ENCODE data around the gene FAM120A.

FAM120A gene

DNA sequence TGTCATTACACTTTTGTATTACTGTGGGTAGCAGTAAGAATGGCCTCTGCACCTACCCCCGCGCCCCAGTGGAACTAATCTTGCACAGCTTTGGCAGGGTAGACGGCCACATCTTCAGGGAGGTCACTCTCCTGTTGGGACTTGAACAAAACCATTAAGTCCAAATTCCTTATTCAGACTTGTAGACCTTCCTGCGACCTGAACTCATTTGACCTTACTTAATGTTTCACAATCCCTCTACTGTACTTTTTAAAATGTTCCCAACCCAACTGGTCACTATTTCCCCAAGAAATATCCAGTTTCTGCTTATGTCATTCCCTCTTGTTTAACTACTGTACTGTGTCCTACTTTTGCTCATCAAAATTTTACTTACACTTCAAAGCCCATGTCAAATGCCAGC lies 7.2 kb downstream of the FAM120A start:
- H3K27ac ChIP-seq (ENCODE audit: insufficient read depth in 1 of 2, low read depth in 1 of 2, low read length in 2 of 2, poor library complexity in 1 of 2, severe bottlenecking in 2 of 2): no peak overlapping the region
- no peak overlapping the region for H3K4me3 ChIP-seq (ENCODE audit: control insufficient read depth in 1 of 7, extremely low read depth in 1 of 7, insufficient read depth in 4 of 7, low read depth in 2 of 7, low read length in 6 of 7)
- DNase-seq: no peak
- no peaks in the 10 kb centered on the region for H3K9me3 ChIP-seq (ENCODE audit: control extremely low read depth in 1 of 5, control insufficient read depth in 4 of 5, insufficient read depth in 2 of 5, low read depth in 1 of 5, low read length in 4 of 5)
- 95% methylated on average over 4 of the region's 4 CpGs for WGBS (ENCODE audit: insufficient coverage)
- CTCF ChIA-PET: no interaction called here
- peaks cover 7 to 38% (median 20%) of the 10 kb centered on the region in 4 experiments for H3K4me1 ChIP-seq (ENCODE audit: control extremely low read depth in 1 of 4, control insufficient read depth in 4 of 4, insufficient read depth in 4 of 4, low read length in 3 of 4)
- POLR2A ChIA-PET: no interaction called here
- peaks cover 0 to 11% (median 0%) of the 10 kb centered on the region in 4 experiments for H3K36me3 ChIP-seq (ENCODE audit: control insufficient read depth in 4 of 4, insufficient read depth in 4 of 4, low read length in 3 of 4)
- H3K27me3 ChIP-seq (replicated peaks in 2 of 5; ENCODE audit: control insufficient read depth in 4 of 5, insufficient read depth in 5 of 5, low read length in 4 of 5): no peaks in the 10 kb centered on the region

DNA sequence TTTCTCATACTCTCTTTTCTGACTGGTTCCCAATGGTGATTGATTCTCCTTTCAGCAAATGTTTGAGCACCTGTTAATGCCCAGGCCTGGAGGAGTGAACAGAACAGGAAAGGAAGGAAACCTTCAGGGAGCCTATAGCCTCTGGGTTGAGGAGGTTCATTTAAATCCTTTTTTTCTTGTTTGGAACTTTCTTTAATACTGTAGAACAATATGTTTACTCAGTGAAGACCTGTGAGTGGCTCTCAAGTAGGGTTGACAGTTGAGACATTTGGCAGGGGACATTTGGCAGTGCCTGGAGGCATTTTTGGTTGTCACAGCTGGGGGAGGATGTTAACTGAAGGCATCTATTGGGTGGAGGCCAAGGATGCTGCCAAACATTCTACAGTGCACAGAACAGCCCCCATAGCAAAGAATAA lies 8.0 kb downstream of the FAM120A start:
- H3K4me3 ChIP-seq (ENCODE audit: control insufficient read depth in 1 of 7, extremely low read depth in 1 of 7, insufficient read depth in 4 of 7, low read depth in 2 of 7, low read length in 6 of 7): no peak overlapping the region
- ChIA-PET POLR2A (no interaction called here), CTCF (interaction anchor here (0.9 kb wide), 1 partner anchor 41 kb away, joined by 3 read pairs; no protein-coding TSS in a partner anchor)
- H3K36me3 ChIP-seq (ENCODE audit: control insufficient read depth in 4 of 4, insufficient read depth in 4 of 4, low read length in 3 of 4): peaks cover 0 to 8% (median 0%) of the 10 kb centered on the region in 4 experiments
- no peak overlapping the region for H3K27ac ChIP-seq (ENCODE audit: insufficient read depth in 1 of 2, low read depth in 1 of 2, low read length in 2 of 2, poor library complexity in 1 of 2, severe bottlenecking in 2 of 2)
- no peaks in the 10 kb centered on the region for H3K27me3 ChIP-seq (replicated peaks in 2 of 5; ENCODE audit: control insufficient read depth in 4 of 5, insufficient read depth in 5 of 5, low read length in 4 of 5)
- peaks cover 0 to 38% (median 16%) of the 10 kb centered on the region in 4 experiments for H3K4me1 ChIP-seq (ENCODE audit: control extremely low read depth in 1 of 4, control insufficient read depth in 4 of 4, insufficient read depth in 4 of 4, low read length in 3 of 4)
- H3K9me3 ChIP-seq (ENCODE audit: control extremely low read depth in 1 of 5, control insufficient read depth in 4 of 5, insufficient read depth in 2 of 5, low read depth in 1 of 5, low read length in 4 of 5): no peaks in the 10 kb centered on the region
- no peak for DNase-seq

DNA sequence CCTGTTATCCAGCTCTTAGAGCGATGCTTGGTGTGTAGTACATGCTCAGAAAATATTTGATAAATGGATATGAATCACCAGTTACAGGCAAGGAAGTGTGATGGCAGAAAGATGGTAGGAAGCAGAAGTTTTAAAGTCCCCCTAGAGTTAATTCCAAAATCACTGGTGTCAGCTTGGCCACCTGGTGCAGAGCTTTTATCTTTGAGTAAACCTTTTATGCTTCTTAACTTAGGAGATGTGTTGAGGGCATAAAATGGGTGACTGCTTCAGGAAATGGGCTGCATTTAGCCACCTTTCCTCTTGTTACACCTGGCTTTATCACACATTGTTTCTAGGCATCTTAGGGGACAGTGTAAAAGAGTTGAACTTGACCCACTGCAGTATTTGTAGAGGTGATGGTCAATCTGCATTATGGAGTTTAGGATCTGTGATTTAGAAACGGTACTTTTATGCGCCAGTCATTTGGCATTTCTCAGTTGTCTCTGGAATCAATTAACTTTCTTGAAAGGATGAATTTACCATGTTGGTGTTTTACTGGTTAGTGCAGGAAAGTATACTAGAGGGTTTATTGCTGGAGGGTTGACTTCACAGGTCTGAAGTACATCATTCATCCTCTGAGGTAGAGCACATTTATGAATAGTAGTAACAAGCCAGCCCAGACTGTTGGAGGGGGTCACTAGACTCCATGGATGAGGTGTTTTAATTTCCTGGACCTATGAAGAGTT lies 9.4 kb downstream of the FAM120A start:
- peaks cover 0 to 8% (median 0%) of the 10 kb centered on the region in 4 experiments for H3K36me3 ChIP-seq (ENCODE audit: control insufficient read depth in 4 of 4, insufficient read depth in 4 of 4, low read length in 3 of 4)
- DNase-seq: peak in 2 of 3 donors; percentile 18 to 40
- no peaks in the 10 kb centered on the region for H3K27me3 ChIP-seq (replicated peaks in 2 of 5; ENCODE audit: control insufficient read depth in 4 of 5, insufficient read depth in 5 of 5, low read length in 4 of 5)
- ChIA-PET CTCF (no interaction called here), POLR2A (no interaction called here)
- 100% methylated on average over 3 of the region's 3 CpGs for WGBS (ENCODE audit: insufficient coverage)
- H3K27ac ChIP-seq (ENCODE audit: insufficient read depth in 1 of 2, low read depth in 1 of 2, low read length in 2 of 2, poor library complexity in 1 of 2, severe bottlenecking in 2 of 2): no peak overlapping the region
- H3K4me1 ChIP-seq (ENCODE audit: control extremely low read depth in 1 of 4, control insufficient read depth in 4 of 4, insufficient read depth in 4 of 4, low read length in 3 of 4): peaks cover 0 to 43% (median 17%) of the 10 kb centered on the region in 4 experiments
- H3K4me3 ChIP-seq (ENCODE audit: control insufficient read depth in 1 of 7, extremely low read depth in 1 of 7, insufficient read depth in 4 of 7, low read depth in 2 of 7, low read length in 6 of 7): no peak overlapping the region
- no peaks in the 10 kb centered on the region for H3K9me3 ChIP-seq (ENCODE audit: control extremely low read depth in 1 of 5, control insufficient read depth in 4 of 5, insufficient read depth in 2 of 5, low read depth in 1 of 5, low read length in 4 of 5)

DNA sequence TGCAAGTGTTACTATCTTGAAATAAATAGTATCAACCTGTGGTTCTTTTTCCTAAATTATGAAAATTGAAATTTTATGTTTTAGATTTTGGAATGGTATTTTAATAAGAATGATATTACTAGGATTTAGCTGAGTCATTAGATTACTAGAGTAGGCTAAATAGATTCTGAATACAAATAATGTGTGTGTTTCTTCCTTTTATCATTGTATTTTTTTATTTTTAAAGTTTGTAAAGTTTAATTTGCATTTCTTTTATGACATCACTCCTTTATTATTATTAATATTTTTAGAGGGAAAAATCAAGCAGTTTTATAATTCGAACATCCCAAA lies 9.9 kb downstream of the FAM120A start:
- POLR2A ChIA-PET: no interaction called here
- peaks cover 0 to 46% (median 19%) of the 10 kb centered on the region in 4 experiments for H3K4me1 ChIP-seq (ENCODE audit: control extremely low read depth in 1 of 4, control insufficient read depth in 4 of 4, insufficient read depth in 4 of 4, low read length in 3 of 4)
- no peak overlapping the region for H3K4me3 ChIP-seq (ENCODE audit: control insufficient read depth in 1 of 7, extremely low read depth in 1 of 7, insufficient read depth in 4 of 7, low read depth in 2 of 7, low read length in 6 of 7)
- H3K27ac ChIP-seq (ENCODE audit: insufficient read depth in 1 of 2, low read depth in 1 of 2, low read length in 2 of 2, poor library complexity in 1 of 2, severe bottlenecking in 2 of 2): no peak overlapping the region
- no CpG with 5 or more reads among the region's 1 CpG for WGBS (ENCODE audit: insufficient coverage)
- CTCF ChIA-PET: no interaction called here
- no peaks in the 10 kb centered on the region for H3K9me3 ChIP-seq (ENCODE audit: control extremely low read depth in 1 of 5, control insufficient read depth in 4 of 5, insufficient read depth in 2 of 5, low read depth in 1 of 5, low read length in 4 of 5)
- no peaks in the 10 kb centered on the region for H3K27me3 ChIP-seq (replicated peaks in 2 of 5; ENCODE audit: control insufficient read depth in 4 of 5, insufficient read depth in 5 of 5, low read length in 4 of 5)
- DNase-seq: no peak
- H3K36me3 ChIP-seq (ENCODE audit: control insufficient read depth in 4 of 4, insufficient read depth in 4 of 4, low read length in 3 of 4): peaks cover 0 to 8% (median 0%) of the 10 kb centered on the region in 4 experiments

DNA sequence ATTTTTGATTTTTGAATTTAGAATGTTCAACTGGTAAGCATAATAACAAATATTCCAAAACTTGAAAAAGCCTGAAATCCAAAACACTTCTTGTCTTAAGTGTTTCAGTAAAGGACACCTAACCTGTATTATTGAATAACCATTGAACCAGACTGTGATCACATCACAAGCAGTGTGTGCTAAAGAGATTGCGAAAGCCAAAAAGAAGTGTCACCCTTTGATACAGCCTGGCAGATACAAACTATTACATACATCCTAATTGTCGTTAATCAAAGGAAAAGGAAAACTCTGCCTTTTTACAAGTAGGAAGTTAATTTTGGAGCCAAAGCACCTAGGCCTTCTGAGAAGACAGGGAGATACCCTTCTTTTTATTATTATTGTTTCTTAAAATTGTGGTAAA lies 10.3 kb downstream of the FAM120A start:
- DNase-seq: no peak
- H3K27ac ChIP-seq (ENCODE audit: insufficient read depth in 1 of 2, low read depth in 1 of 2, low read length in 2 of 2, poor library complexity in 1 of 2, severe bottlenecking in 2 of 2): no peak overlapping the region
- peaks cover 4 to 50% (median 21%) of the 10 kb centered on the region in 4 experiments for H3K4me1 ChIP-seq (ENCODE audit: control extremely low read depth in 1 of 4, control insufficient read depth in 4 of 4, insufficient read depth in 4 of 4, low read length in 3 of 4)

DNA sequence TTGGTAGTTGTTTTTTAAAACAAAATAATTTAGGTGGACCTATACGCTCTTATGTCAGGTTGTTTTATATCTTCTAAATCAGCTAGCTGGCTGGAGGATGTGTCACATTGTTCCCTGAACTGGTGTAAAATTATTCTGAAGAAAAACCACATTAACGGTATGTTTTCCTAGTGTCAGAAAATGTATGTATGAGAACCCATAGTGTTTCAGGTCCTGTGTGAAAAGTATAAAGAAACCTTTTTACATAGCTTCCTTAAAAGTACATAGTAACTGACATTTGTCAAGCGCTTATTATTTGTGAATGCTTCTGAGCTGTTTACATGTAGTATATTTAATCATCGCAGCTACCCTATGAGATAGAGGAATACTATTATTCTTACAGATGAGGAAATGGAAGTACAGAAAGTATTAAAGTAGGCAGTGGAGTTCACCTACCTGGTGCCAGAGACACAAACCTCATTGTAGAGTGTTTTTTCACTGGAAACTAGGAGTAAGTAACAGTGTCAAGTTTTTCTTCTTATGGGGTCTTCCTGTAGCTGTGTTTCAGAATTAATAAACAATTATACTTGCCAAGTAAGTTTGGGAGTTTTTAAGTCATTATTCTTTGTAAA lies 12.3 kb downstream of the FAM120A start:
- ChIA-PET CTCF (interaction anchor here (0.9 to 3.0 kb wide), 4 partner anchors 10 to 30 kb away, joined by 3 to 16 read pairs (median 4); partner anchors contain the start of gene FAM120AOS), POLR2A (no interaction called here)
- Histone ChIP-seq H3K9me3 (ENCODE audit: control extremely low read depth in 1 of 5, control insufficient read depth in 4 of 5, insufficient read depth in 2 of 5, low read depth in 1 of 5, low read length in 4 of 5) (no peaks in the 10 kb centered on the region), H3K27ac (ENCODE audit: insufficient read depth in 1 of 2, low read depth in 1 of 2, low read length in 2 of 2, poor library complexity in 1 of 2, severe bottlenecking in 2 of 2) (peak overlapping the region in 1 of 2 experiments; percentile 63), H3K4me1 (ENCODE audit: control extremely low read depth in 1 of 4, control insufficient read depth in 4 of 4, insufficient read depth in 4 of 4, low read length in 3 of 4) (peaks cover 11 to 61% (median 28%) of the 10 kb centered on the region in 4 experiments), H3K36me3 (ENCODE audit: control insufficient read depth in 4 of 4, insufficient read depth in 4 of 4, low read length in 3 of 4) (no peaks in the 10 kb centered on the region), H3K4me3 (ENCODE audit: control insufficient read depth in 1 of 7, extremely low read depth in 1 of 7, insufficient read depth in 4 of 7, low read depth in 2 of 7, low read length in 6 of 7) (no peak overlapping the region), H3K27me3 (replicated peaks in 2 of 5; ENCODE audit: control insufficient read depth in 4 of 5, insufficient read depth in 5 of 5, low read length in 4 of 5) (no peaks in the 10 kb centered on the region)
- WGBS (ENCODE audit: insufficient coverage): no CpG with 5 or more reads among the region's 4 CpGs
- DNase-seq: peak in 2 of 3 donors; percentile 18 to 35

More for the DNA sequence above, 10.3 kb downstream of the FAM120A start:
- no CpG with 5 or more reads among the region's 2 CpGs for WGBS (ENCODE audit: insufficient coverage)
- H3K27me3 ChIP-seq (replicated peaks in 2 of 5; ENCODE audit: control insufficient read depth in 4 of 5, insufficient read depth in 5 of 5, low read length in 4 of 5): no peaks in the 10 kb centered on the region
- peaks cover 0 to 8% (median 0%) of the 10 kb centered on the region in 4 experiments for H3K36me3 ChIP-seq (ENCODE audit: control insufficient read depth in 4 of 4, insufficient read depth in 4 of 4, low read length in 3 of 4)
- no peaks in the 10 kb centered on the region for H3K9me3 ChIP-seq (ENCODE audit: control extremely low read depth in 1 of 5, control insufficient read depth in 4 of 5, insufficient read depth in 2 of 5, low read depth in 1 of 5, low read length in 4 of 5)
- ChIA-PET POLR2A (no interaction called here), CTCF (interaction anchor here (3.0 kb wide), 1 partner anchor 8 kb away, joined by 16 read pairs; the partner anchor contains the start of gene FAM120AOS)
- H3K4me3 ChIP-seq (ENCODE audit: control insufficient read depth in 1 of 7, extremely low read depth in 1 of 7, insufficient read depth in 4 of 7, low read depth in 2 of 7, low read length in 6 of 7): no peak overlapping the region

DNA sequence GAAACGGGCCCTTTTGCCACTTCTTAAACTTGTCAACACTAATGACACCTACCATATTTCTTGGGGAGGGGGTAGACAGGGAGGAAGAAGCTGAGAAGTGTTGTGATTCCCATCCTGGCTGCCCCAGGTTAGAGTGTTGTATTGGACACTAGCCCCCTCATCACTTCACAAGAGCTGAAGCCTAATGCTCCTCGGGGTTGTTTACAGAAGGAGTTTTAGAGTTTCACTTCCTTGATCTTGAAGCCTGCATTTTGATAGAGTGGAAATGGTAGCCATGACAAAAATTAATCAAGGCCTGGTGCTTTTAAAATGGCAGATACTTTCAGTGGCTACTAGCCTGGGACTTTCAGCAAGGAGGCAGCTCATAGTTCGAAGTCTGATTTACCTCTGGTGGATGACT lies 12.9 kb downstream of the FAM120A start:
- Histone ChIP-seq H3K27ac (ENCODE audit: insufficient read depth in 1 of 2, low read depth in 1 of 2, low read length in 2 of 2, poor library complexity in 1 of 2, severe bottlenecking in 2 of 2) (peak overlapping the region in 1 of 2 experiments; percentile 63), H3K4me3 (ENCODE audit: control insufficient read depth in 1 of 7, extremely low read depth in 1 of 7, insufficient read depth in 4 of 7, low read depth in 2 of 7, low read length in 6 of 7) (no peak overlapping the region), H3K27me3 (replicated peaks in 2 of 5; ENCODE audit: control insufficient read depth in 4 of 5, insufficient read depth in 5 of 5, low read length in 4 of 5) (no peaks in the 10 kb centered on the region), H3K9me3 (ENCODE audit: control extremely low read depth in 1 of 5, control insufficient read depth in 4 of 5, insufficient read depth in 2 of 5, low read depth in 1 of 5, low read length in 4 of 5) (no peaks in the 10 kb centered on the region), H3K4me1 (ENCODE audit: control extremely low read depth in 1 of 4, control insufficient read depth in 4 of 4, insufficient read depth in 4 of 4, low read length in 3 of 4) (peaks cover 11 to 60% (median 30%) of the 10 kb centered on the region in 4 experiments), H3K36me3 (ENCODE audit: control insufficient read depth in 4 of 4, insufficient read depth in 4 of 4, low read length in 3 of 4) (no peaks in the 10 kb centered on the region)
- 80% methylated on average over 2 of the region's 3 CpGs for WGBS (ENCODE audit: insufficient coverage)
- DNase-seq: no peak
- CTCF ChIA-PET: interaction anchor here (0.9 to 3.0 kb wide), 6 partner anchors 10 to 29 kb away, joined by 3 to 16 read pairs (median 4); partner anchors contain the start of genes FAM120A and FAM120AOS
- POLR2A ChIA-PET: no interaction called here

All from common myeloid progenitor, CD34-positive (primary cell).